Ishikawa (cell line): Measurements from ENCODE around the gene SEC24C.

Experiments used
- CEBPB ChIP-seq: IDR thresholded peaks from 2 replicates; pipeline ENCODE4 v1.6.1; 2012
- EP300 ChIP-seq: IDR thresholded peaks from 2 replicates; pipeline ENCODE4 v1.6.1; 2012; ENCODE audit warnings: borderline replicate concordance
- MAX ChIP-seq: IDR thresholded peaks from 2 replicates; pipeline ENCODE4 v1.6.1; 2012
- NFIC ChIP-seq: IDR thresholded peaks from 2 replicates; pipeline ENCODE4 v1.6.1; 2012
- RAD21 ChIP-seq: IDR thresholded peaks from 2 replicates; pipeline ENCODE4 v1.6.1; 2012; ENCODE audit warnings: low read depth
- TAF1 ChIP-seq: IDR thresholded peaks from 2 replicates; pipeline ENCODE4 v1.6.1; 2012; ENCODE audit warnings: low read depth, mild to moderate bottlenecking
- TEAD4 ChIP-seq: IDR thresholded peaks from 2 replicates; pipeline ENCODE4 v1.6.1; 2012
- YY1 ChIP-seq: IDR thresholded peaks from 2 replicates; pipeline ENCODE4 v1.6.1; 2012; ENCODE audit warnings: low read depth
- ZBTB7A ChIP-seq: IDR thresholded peaks from 2 replicates; pipeline ENCODE4 v1.6.1; 2012; ENCODE audit warnings: low read depth

- TF ChIP-seq MAX: no peak
- no peak for TF ChIP-seq CEBPB
- no peak for TF ChIP-seq YY1
- TF ChIP-seq RAD21: no peak
- TF ChIP-seq TEAD4: no peak
- TF ChIP-seq EP300: no peak
- TF ChIP-seq TAF1: no peak
- no peak for TF ChIP-seq NFIC
- no peak for TF ChIP-seq ZBTB7A
These were observed 12.4 kb upstream of the SEC24C start for GRCh38 chr10:73731588-73732375.
